H1 (cell line): Measurements from ENCODE around the gene RASSF3. TPM values are rescaled to one million over a fixed set of nuclear protein-coding genes. Genes with fewer than 3 reads are reported as not detected.

Experiments
- BRCA1 ChIP-seq: IDR thresholded peaks from 2 replicates; pipeline ENCODE4 v1.6.1; 2012; ENCODE audit warnings: low read depth, low read length, improper control_type of control experiment
- CTCF ChIP-seq, 3 experiments: IDR thresholded peaks; 1 replicate in 2 of 3; 2 replicates in 1 of 3; pipeline versions ENCODE4 v1.5.1 to v1.6.1; 2011; ENCODE audit warnings: low read length in 3 of 3, mild to moderate bottlenecking in 3 of 3, inconsistent platforms in 2 of 3, low read depth in 1 of 3, moderate library complexity in 1 of 3; ENCODE audit not compliant: insufficient read depth in 1 of 3; ENCODE audit errors: control extremely low read depth in 1 of 3
- EP300 ChIP-seq, 2 experiments: IDR thresholded peaks; 1 replicate in 1 of 2; 2 replicates in 1 of 2; pipeline ENCODE4 v1.6.1; 2011 to 2012; ENCODE audit warnings: low read depth in 2 of 2, low read length in 2 of 2, mild to moderate bottlenecking in 2 of 2, borderline replicate concordance in 1 of 2, inconsistent platforms in 1 of 2, moderate library complexity in 1 of 2
- HDAC6 ChIP-seq: IDR thresholded peaks from one replicate; pipeline ENCODE4 v1.7.1; 2012; ENCODE audit warnings: low read depth, mild to moderate bottlenecking, inconsistent platforms, low read length, moderate library complexity
- KDM5A ChIP-seq: fragments of 200-600 bp; IDR thresholded peaks from 2 replicates; pipeline ENCODE4 v1.7.1; 2012; ENCODE audit warnings: mild to moderate bottlenecking, low read length, inconsistent platforms, mixed read lengths
- RAD21 ChIP-seq, 2 experiments: IDR thresholded peaks in 1 of 2; conservative IDR thresholded peaks in 1 of 2; 2 replicates each; pipeline ENCODE4 v1.6.1; 2011; ENCODE audit warnings: low read depth in 2 of 2, low read length in 2 of 2, improper control_type of control experiment in 1 of 2, inconsistent platforms in 1 of 2, mild to moderate bottlenecking in 1 of 2, moderate library complexity in 1 of 2
- SIRT6 ChIP-seq: IDR thresholded peaks from one replicate; pipeline ENCODE4 v1.7.1; 2012; ENCODE audit warnings: low read length, inconsistent platforms
- polyA plus RNA-seq, 7 experiments: library from polyadenylated mRNA; depleted of rRNA in 3 of 7; stranded (reverse) in 5 of 7; unstranded in 2 of 7; fragments of >200 nt in 5 of 7; fragments of 200-250 nt in 2 of 7; gene quantifications; 1 replicate in 5 of 7; 2 replicates in 1 of 7; 4 replicates in 1 of 7; pipeline versions ENCODE4 v1.2.1 to v1.2.3, GENCODE V29; 2011 to 2013; ENCODE audit warnings: missing spikeins in 2 of 7, mixed read lengths in 2 of 7
- total RNA-seq: library from RNA; stranded (reverse); fragmentation: NEBNext Ultra II Directional; extraction: Animal tissue kit (Norgen Biotek cat#: 25700); gene quantifications from 2 replicates; pipeline ENCODE4 v1.2.1, GENCODE V29; 2021

RASSF3 gene
- total and polyA plus RNA-seq, 2 of the 8 experiments (the other 6 are each of a cell fraction or from before 2014, with no cell fraction given), result 19.1 to 64.3 TPM

GRCh38 chr12:64743206-64743605 lies 132.9 kb downstream of the RASSF3 start (continued):
- TF ChIP-seq CTCF (IDR thresholded peaks at IDR 0.05; ENCODE audit: control extremely low read depth in 1 of 3, insufficient read depth in 1 of 3, low read depth in 1 of 3, low read length in 3 of 3), result no peak
- no peak for TF ChIP-seq BRCA1
- no peak for TF ChIP-seq SIRT6
- TF ChIP-seq KDM5A, result no peak
- no peak for TF ChIP-seq RAD21 (IDR thresholded peaks at IDR 0.05 in 1 of 2, conservative IDR thresholded peaks at IDR 0.05 in 1 of 2; ENCODE audit: low read depth in 2 of 2, low read length in 2 of 2)
- no peak for TF ChIP-seq HDAC6
- no peak for TF ChIP-seq EP300 (IDR thresholded peaks at IDR 0.05; ENCODE audit: borderline replicate concordance in 1 of 2, low read depth in 2 of 2, low read length in 2 of 2)
